ENCODE measurements around the gene MGAT2. TPM values are rescaled to one million over a fixed set of nuclear protein-coding genes. Genes with fewer than 3 reads are reported as not detected.

MGAT2 gene
- total RNA-seq, 2 experiments from 2014 or later: 23.8 to 32.2 TPM

DNA sequence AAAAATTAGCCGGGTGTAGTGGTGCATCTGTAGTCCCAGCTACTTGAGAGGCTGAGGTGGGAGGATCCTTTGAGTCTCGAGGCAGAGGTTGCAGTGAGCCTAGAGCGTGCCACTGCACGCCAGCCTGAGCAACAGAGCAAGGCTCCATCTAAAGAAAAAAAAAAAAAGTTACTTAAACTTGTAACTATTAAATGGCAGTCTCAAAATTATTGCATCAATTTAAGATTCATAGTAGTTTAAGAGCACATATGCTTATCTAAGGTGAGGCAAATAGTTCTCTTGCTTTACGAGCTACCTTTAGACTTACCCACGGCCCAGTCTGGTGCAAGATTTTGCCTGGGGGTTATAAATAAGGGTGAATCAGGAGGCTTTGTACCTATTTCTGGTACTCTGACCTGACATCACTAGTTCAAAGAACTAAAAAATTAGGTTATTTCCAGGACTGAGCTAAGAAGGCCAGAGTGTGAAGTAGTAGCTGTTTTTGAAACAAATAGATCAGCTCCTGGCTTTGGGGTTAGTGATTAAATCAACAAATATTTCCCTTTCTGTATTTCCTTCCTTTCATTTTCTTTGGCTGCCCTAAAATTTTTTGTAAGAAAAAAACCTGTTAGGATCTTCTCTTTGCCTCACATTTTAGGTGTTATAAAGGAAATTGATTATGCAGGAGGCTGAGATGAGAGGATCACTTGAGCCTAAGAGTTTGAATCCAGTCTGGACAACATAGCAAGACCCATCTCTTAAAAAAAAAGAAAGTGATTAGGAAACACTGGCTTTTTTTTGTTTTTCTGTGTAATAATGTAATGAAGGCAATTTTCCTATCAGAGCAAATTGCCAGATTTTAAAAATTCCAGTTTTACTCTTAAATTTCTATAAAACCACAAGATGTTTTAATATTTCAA is 3.6 kb downstream of the MGAT2 start:
- peaks cover 46% of the 10 kb centered on the region for H3K4me1 Mint-ChIP-seq
- peak overlapping the region; percentile 93 for H3K4me3 Mint-ChIP-seq
- peak; percentile 30 for DNase-seq
- peak overlapping the region; percentile 75 for H3K27ac Mint-ChIP-seq
- H3K9me3 Mint-ChIP-seq (ENCODE audit: low read depth): no peaks in the 10 kb centered on the region
- POLR2A ChIA-PET: interaction anchor here (0.7 to 2.3 kb wide), 6 partner anchors 9 to 376 kb away, joined by 3 to 10 read pairs (median 5); partner anchors contain the start of genes KLHDC2 and RPS29
- ATAC-seq: no peak
- peaks cover 52% of the 10 kb centered on the region for H3K36me3 Mint-ChIP-seq (ENCODE audit: low read depth)
- H3K27me3 Mint-ChIP-seq: no peaks in the 10 kb centered on the region
- intact Hi-C loops (cut with DNase I, micrococcal nuclease): loop anchor here (5.0 kb wide), 3 partner anchors 162 to 898 kb away; partner anchors contain the start of gene ARF6 (in 1 of the 2)
- CTCF ChIA-PET: interaction anchor here (1.2 to 6.2 kb wide), 4 partner anchors 10 to 228 kb away, joined by 3 to 78 read pairs (median 6); partner anchors contain the start of genes DNAAF2, LRR1, NEMF and RPS29

DNA sequence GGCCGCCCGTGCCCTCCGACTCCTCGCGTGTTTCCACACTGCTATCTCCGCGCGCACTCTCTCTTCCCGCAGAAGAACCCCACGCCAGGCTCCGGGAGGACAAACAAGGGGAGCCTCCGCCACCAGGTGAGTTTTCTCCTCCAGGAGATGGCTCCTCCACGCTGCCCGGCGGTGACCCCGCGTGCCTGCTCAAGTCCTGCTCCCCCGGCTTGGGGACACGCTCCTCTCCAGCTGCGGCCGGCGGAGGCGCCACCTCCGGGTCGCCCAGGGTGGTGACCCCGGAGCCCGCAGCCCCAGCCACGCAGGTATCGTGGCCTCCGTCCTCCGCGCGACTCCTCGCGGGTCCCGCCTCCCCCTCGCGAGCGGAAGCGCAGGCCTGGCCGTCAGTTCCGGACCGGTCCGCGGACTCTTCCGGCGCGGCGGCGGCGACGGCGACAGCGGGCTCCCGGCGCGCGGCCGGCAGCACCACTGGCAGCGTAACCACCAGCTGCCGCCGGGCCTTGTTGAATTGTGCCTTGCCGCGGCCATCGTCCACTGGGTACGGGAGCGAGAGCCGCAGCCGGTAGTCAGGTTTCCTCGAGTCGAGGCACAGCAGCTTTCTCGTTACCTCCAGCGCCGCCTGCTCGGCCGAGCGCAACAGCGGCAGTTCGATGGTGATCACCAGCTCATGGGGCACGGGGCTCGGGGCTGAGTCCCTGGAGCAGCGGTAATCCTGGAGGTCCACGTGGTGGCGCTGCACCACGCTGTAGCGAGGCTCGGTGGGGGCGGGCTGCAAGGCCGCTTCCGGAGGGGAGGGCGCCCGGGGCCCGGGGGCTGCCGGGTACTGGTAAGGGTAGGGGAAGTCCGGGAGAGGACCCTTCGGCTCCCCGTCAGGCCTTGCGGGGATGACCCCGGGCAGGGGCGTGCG is 13.3 kb downstream of the MGAT2 start:
- intact Hi-C loops (cut with DNase I, micrococcal nuclease): loop anchor here (1.0 to 5.0 kb wide), 20 partner anchors 14 to 899 kb away; partner anchors contain the start of genes DMAC2L (in 2 of the 2), KLHDC2 (in 2 of the 2), L2HGDH (in 2 of the 2) and MGAT2 (in 2 of the 2)
- peak overlapping the region; percentile 95 for H3K27ac Mint-ChIP-seq
- H3K4me1 Mint-ChIP-seq: peaks cover 46% of the 10 kb centered on the region
- no peaks in the 10 kb centered on the region for H3K9me3 Mint-ChIP-seq (ENCODE audit: low read depth)
- POLR2A ChIA-PET: interaction anchor here (0.6 to 5.6 kb wide), 12 partner anchors 10 to 991 kb away, joined by 3 to 68 read pairs (median 5); partner anchors contain the start of genes KLHDC2, LRR1, MGAT2 and NEMF
- CTCF ChIA-PET: interaction anchor here (0.5 to 6.1 kb wide), 40 partner anchors 12 to 1092 kb away, joined by 3 to 78 read pairs (median 3); partner anchors contain the start of genes KLHDC2, LRR1, MGAT2 and NEMF
- H3K4me3 Mint-ChIP-seq: peak overlapping the region; percentile 98
- H3K27me3 Mint-ChIP-seq: no peaks in the 10 kb centered on the region
- H3K36me3 Mint-ChIP-seq (ENCODE audit: low read depth): peaks cover 45% of the 10 kb centered on the region
- ATAC-seq (peak; percentile 88), DNase-seq (peak; percentile 98)

GRCh38 chr14:49634547-49635334 is 14.1 kb downstream of the MGAT2 start, which contains the start of gene DNAAF2:
Gene DNAAF2 (minus strand): TSS chr14:49635244. CDS start chr14:49635149, 95 bp downstream.
- H3K27ac Mint-ChIP-seq: peak within 1 kb of the TSS; percentile 98
- intact Hi-C loops (cut with DNase I, micrococcal nuclease): loop anchor here (1.0 to 5.0 kb wide), 21 partner anchors 14 to 898 kb away; partner anchors contain the start of genes DMAC2L (in 2 of the 2), KLHDC2 (in 2 of the 2), L2HGDH (in 2 of the 2) and MGAT2 (in 2 of the 2)
- H3K4me1 Mint-ChIP-seq: peaks cover 46% of the 10 kb centered on the region
- DNase-seq (peak; percentile 81), ATAC-seq (peak; percentile 35)
- POLR2A ChIA-PET: interaction anchor here (0.6 to 5.6 kb wide), 9 partner anchors 14 to 990 kb away, joined by 3 to 68 read pairs (median 8); partner anchors contain the start of genes LRR1, MGAT2, NEMF and POLE2
- no peaks in the 10 kb centered on the region for H3K27me3 Mint-ChIP-seq
- peak within 1 kb of the TSS; percentile 98 for H3K4me3 Mint-ChIP-seq
- CTCF ChIA-PET: interaction anchor here (0.6 to 6.1 kb wide), 31 partner anchors 12 to 855 kb away, joined by 3 to 78 read pairs (median 4); partner anchors contain the start of genes KLHDC2, LRR1, MGAT2 and NEMF
- H3K36me3 Mint-ChIP-seq (ENCODE audit: low read depth): peaks cover 49% of the 10 kb centered on the region
- H3K9me3 Mint-ChIP-seq (ENCODE audit: low read depth): no peaks in the 10 kb centered on the region

DNA sequence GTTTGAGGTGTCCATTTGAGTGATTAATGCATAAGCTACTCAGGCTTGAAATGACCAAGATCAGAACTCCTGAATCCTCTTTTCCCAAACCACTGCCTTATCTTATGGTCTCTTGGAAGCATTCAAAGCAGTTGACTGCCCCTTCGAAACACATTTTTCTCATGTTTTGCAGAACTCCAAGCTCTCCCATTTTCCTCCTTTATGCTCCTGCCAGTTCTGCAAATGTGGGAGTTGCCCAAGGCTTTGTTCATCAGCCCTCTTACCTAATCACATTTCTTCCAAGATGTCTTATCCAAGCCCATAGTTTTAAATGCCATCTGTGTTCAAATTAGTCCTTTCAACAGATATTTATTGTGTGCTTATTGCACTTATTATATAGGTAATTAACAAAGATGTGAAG is 16.3 kb downstream of the MGAT2 start:
- H3K27ac Mint-ChIP-seq: peak overlapping the region; percentile 79
- peaks cover 48% of the 10 kb centered on the region for H3K4me1 Mint-ChIP-seq
- ChIA-PET POLR2A (no interaction called here), CTCF (interaction anchor here (0.7 to 6.1 kb wide), 2 partner anchors 15 to 139 kb away, joined by 5 to 78 read pairs; partner anchors contain the start of genes MGAT2 and RPL36AL)
- no peak for ATAC-seq
- peak overlapping the region; percentile 11 for H3K4me3 Mint-ChIP-seq
- intact Hi-C loops (cut with DNase I, micrococcal nuclease): loop anchor here in 1 of 2 experiments (5.0 kb wide), 1 partner anchor 480 kb away; the partner anchor contains the start of gene VCPKMT
- peaks cover 50% of the 10 kb centered on the region for H3K36me3 Mint-ChIP-seq (ENCODE audit: low read depth)
- no peaks in the 10 kb centered on the region for H3K9me3 Mint-ChIP-seq (ENCODE audit: low read depth)
- H3K27me3 Mint-ChIP-seq: no peaks in the 10 kb centered on the region
- no peak for DNase-seq

DNA sequence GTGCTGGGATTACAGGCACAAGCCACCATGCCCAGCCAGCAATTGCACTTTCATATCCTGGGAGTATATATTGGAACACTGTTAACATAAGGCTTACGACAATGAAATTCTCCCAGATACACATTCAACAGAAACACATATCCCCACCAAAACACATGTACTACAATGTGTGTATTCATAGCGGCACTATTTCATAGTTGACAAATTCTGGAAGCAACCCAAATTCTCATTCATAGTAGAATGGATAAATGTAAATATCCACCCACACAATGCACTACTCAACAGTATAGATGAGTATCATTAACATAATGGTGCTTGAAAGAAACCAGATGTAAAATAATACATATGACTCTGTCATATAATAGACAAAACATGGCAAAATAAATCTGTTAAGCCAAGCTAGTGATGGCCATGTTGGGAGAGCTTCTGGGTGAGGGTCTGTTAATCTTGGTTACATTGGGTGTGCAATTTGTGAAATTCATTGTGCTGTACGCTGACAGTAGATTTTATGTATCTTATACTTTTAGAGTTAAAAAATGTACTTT is 17.0 kb downstream of the MGAT2 start:
- Mint-ChIP-seq H3K27ac (no peak overlapping the region), H3K27me3 (no peaks in the 10 kb centered on the region), H3K4me3 (no peak overlapping the region)

DNA sequence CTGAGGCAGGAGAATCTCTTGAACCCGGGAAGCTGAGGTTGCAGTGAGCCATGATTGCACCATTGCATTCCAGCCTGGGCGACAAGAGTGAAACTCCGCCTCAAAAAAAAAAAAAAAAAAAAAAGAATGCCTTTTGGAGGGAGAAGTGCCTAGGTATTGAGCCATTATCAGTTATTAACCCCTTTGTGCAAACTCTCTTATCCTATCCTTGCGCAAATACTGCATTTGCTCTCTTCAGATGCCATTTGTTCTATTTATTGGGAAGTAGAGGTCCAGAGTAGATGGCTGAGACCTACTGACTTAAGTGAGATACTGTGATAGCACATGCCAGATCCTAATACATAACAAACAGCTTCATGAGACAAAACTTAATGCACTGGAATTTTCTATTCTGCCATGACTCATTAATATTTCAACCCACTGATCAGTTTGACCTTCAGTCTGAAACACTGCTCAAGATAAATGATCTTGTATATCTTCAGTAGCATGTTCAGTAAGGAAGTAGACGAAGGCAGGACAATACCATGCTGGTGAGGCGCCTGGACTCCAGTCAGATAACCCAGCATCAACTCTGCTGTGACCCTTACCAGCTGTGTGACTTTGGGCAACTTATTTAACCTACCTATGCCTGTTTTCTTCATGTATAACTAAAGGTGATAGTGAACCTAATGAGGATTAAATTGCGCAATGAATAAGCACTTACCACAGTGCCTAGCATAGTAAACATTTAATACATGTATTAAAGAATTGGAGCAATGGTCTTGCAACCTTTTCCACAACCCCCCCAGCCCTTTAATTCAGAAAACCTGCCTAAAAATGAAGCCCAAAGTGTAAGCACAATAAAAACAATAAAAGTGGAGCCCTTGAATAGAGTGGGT is 20.2 kb downstream of the MGAT2 start:
- ChIA-PET POLR2A (interaction anchor here (0.6 to 1.0 kb wide), 2 partner anchors 128 to 210 kb away, joined by 3 to 4 read pairs; no protein-coding TSS in a partner anchor), CTCF (interaction anchor here (0.6 to 1.4 kb wide), 4 partner anchors 24 to 179 kb away, joined by 3 to 5 read pairs (median 4); no protein-coding TSS in a partner anchor)
- Mint-ChIP-seq H3K36me3 (ENCODE audit: low read depth) (peaks cover 48% of the 10 kb centered on the region), H3K4me1 (peaks cover 49% of the 10 kb centered on the region), H3K9me3 (ENCODE audit: low read depth) (no peaks in the 10 kb centered on the region), H3K27ac (no peak overlapping the region), H3K27me3 (no peaks in the 10 kb centered on the region), H3K4me3 (no peak overlapping the region)
- no peak for DNase-seq
- ATAC-seq: no peak
- intact Hi-C loops (cut with DNase I, micrococcal nuclease): no loop called here

More for the DNA sequence above, 17.0 kb downstream of the MGAT2 start:
- ATAC-seq (no peak), DNase-seq (no peak)
- H3K4me1 Mint-ChIP-seq: peaks cover 51% of the 10 kb centered on the region
- intact Hi-C loops (cut with DNase I, micrococcal nuclease): loop anchor here in 1 of 2 experiments (5.0 kb wide), 1 partner anchor 480 kb away; the partner anchor contains the start of gene VCPKMT
- POLR2A ChIA-PET: no interaction called here
- peaks cover 51% of the 10 kb centered on the region for H3K36me3 Mint-ChIP-seq (ENCODE audit: low read depth)
- CTCF ChIA-PET: interaction anchor here (0.6 to 1.8 kb wide), 4 partner anchors 11 to 223 kb away, joined by 4 to 7 read pairs (median 4); partner anchors contain the start of genes NEMF and RPL36AL
- H3K9me3 Mint-ChIP-seq (ENCODE audit: low read depth): no peaks in the 10 kb centered on the region

DNA sequence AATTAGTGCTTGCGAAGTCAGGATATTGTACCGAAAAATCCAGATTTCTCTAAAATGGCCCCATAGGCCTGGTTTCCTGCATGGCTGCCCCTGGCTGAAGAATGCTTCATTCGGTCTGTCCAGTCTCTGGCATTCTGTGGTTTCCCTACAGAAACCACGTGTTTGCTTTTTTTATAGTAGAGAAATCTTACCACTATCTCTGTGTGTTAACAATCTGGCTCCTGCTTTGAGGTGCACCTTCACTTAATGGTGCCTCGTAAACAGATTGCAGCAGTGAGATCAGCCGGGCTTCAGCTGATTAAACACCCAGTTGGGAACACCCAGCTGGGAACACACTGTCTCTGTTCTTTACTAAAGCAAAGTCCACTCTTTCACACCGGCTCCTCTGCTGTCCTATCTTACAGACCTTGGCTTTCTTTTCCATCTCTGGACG is 21.1 kb downstream of the MGAT2 start:
- no peak for ATAC-seq
- CTCF ChIA-PET: interaction anchor here (0.6 to 1.4 kb wide), 2 partner anchors 23 to 46 kb away, joined by 3 to 4 read pairs; no protein-coding TSS in a partner anchor
- Mint-ChIP-seq H3K36me3 (ENCODE audit: low read depth) (peaks cover 41% of the 10 kb centered on the region), H3K27ac (peak overlapping the region; percentile 28), H3K27me3 (no peaks in the 10 kb centered on the region), H3K4me3 (no peak overlapping the region), H3K9me3 (ENCODE audit: low read depth) (no peaks in the 10 kb centered on the region), H3K4me1 (peaks cover 42% of the 10 kb centered on the region)
- POLR2A ChIA-PET: no interaction called here
- intact Hi-C loops (cut with DNase I, micrococcal nuclease): no loop called here
- DNase-seq: no peak

DNA sequence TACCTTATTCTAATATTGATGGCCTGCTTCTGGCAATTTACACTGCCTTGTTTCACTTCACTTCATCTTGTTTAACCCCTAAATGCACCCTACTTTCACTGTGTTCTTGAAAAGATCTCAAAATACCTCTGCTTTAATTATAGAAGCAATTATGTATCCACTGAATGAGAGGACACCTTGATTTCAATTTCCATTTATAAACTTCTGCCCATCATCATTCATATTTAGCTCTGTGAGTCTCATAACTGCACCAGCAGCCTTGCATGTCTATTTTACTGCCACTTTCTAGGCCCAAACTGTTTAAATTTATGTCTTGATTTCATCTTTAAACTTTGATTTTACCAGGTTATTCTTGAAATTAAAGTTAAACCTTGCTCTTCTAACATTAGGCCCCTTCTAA is 21.6 kb downstream of the MGAT2 start:
- ATAC-seq: no peak
- Mint-ChIP-seq H3K27me3 (no peaks in the 10 kb centered on the region), H3K4me1 (peaks cover 43% of the 10 kb centered on the region), H3K9me3 (ENCODE audit: low read depth) (no peaks in the 10 kb centered on the region), H3K36me3 (ENCODE audit: low read depth) (peaks cover 42% of the 10 kb centered on the region), H3K27ac (peak overlapping the region; percentile 28), H3K4me3 (no peak overlapping the region)
- POLR2A ChIA-PET: interaction anchor here (0.7 kb wide), 1 partner anchor 636 kb away, joined by 6 read pairs; no protein-coding TSS in a partner anchor
- CTCF ChIA-PET: interaction anchor here (0.6 to 1.4 kb wide), 3 partner anchors 23 to 138 kb away, joined by 3 to 5 read pairs (median 3); no protein-coding TSS in a partner anchor
- DNase-seq: no peak
- intact Hi-C loops (cut with DNase I, micrococcal nuclease): no loop called here

GRCh38 chr14:49653508-49653907 is 32.9 kb downstream of the MGAT2 start:
- no peaks in the 10 kb centered on the region for H3K9me3 Mint-ChIP-seq (ENCODE audit: low read depth)
- ChIA-PET CTCF (no interaction called here), POLR2A (no interaction called here)
- H3K27me3 Mint-ChIP-seq: no peaks in the 10 kb centered on the region
- no peak for DNase-seq
- intact Hi-C loops (cut with DNase I, micrococcal nuclease): no loop called here
- no peak overlapping the region for H3K27ac Mint-ChIP-seq
- no peak for ATAC-seq
- H3K4me1 Mint-ChIP-seq: no peaks in the 10 kb centered on the region
- H3K36me3 Mint-ChIP-seq (ENCODE audit: low read depth): peaks cover 9% of the 10 kb centered on the region
- H3K4me3 Mint-ChIP-seq: no peak overlapping the region

Measured in activated CD4-positive, alpha-beta T cell treated with anti-CD3 and anti-CD28 coated beads for 36 hours (primary cell).